H1 (cell line): ENCODE data around the gene KLF4. TPM values are rescaled to one million over a fixed set of nuclear protein-coding genes. Genes with fewer than 3 reads are reported as not detected.

Source experiments
- CTCF ChIA-PET: fragments of 300-600 bp; sonication (Branson Sonifier 250); formaldehyde crosslinking; loops from one replicate; lab custom pipeline; 2021; ENCODE audit not compliant: partially characterized antibody; lab: Charles Lee
- POLR2A ChIA-PET: fragments of 300-600 bp; sonication (Branson Sonifier 250); formaldehyde crosslinking; loops from one replicate; lab custom pipeline; 2021; ENCODE audit warnings: inconsistent platforms; ENCODE audit not compliant: partially characterized antibody; lab: Charles Lee
- DNase-seq, 2 experiments: peaks; one replicate each; pipeline versions ENCODE4 v3.0.0 to v3.0.0-alpha.2; 2010 to 2022; ENCODE audit warnings: low spot score in 2 of 2, low read depth in 1 of 2, mixed read lengths in 1 of 2
- FAIRE-seq: peaks from 2 replicates; lab custom pipeline; 2011; peaks lifted over from hg19 to GRCh38; lab: Jason Lieb, UNC
- H2AFZ ChIP-seq: 2 replicates; pipeline ENCODE4 v1.8.1; 2012; ENCODE audit warnings: low read length, inconsistent platforms
- H2AK5ac ChIP-seq: 2 replicates; pipeline ENCODE4 v1.6.1; 2013; ENCODE audit warnings: low read depth, low read length
- H2BK120ac ChIP-seq: replicated peaks from 2 replicates; pipeline ENCODE3; 2013; ENCODE audit warnings: low read depth, low read length, inconsistent platforms
- H2BK12ac ChIP-seq: 2 replicates; pipeline ENCODE4 v1.6.1; 2013; ENCODE audit warnings: low read depth, low read length
- H2BK15ac ChIP-seq: 2 replicates; pipeline ENCODE4 v1.6.1; 2013; ENCODE audit warnings: low read length
- H2BK20ac ChIP-seq: 2 replicates; pipeline ENCODE4 v1.6.1; 2013; ENCODE audit warnings: low read length
- H2BK5ac ChIP-seq: 2 replicates; pipeline ENCODE4 v1.6.1; 2013; ENCODE audit warnings: low read depth, low read length
- H3K14ac ChIP-seq: 2 replicates; pipeline ENCODE4 v1.6.1; 2013; ENCODE audit warnings: inconsistent platforms; ENCODE audit not compliant: insufficient read length
- H3K18ac ChIP-seq: 2 replicates; pipeline ENCODE4 v1.6.1; 2013; ENCODE audit warnings: low read length; ENCODE audit errors: extremely low read depth
- H3K23ac ChIP-seq: 2 replicates; pipeline ENCODE4 v1.6.1; 2013; ENCODE audit warnings: inconsistent platforms; ENCODE audit not compliant: insufficient read length
- H3K23me2 ChIP-seq: 2 replicates; pipeline ENCODE4 v1.6.1; 2013; ENCODE audit warnings: low read depth, low read length
- H3K27ac ChIP-seq: 2 replicates; pipeline ENCODE4 v1.6.1; 2011; ENCODE audit warnings: low read depth, low read length, inconsistent platforms
- H3K27me3 ChIP-seq, 4 experiments: replicated peaks in 1 of 4; 1 replicate in 1 of 4; 2 replicates in 3 of 4; pipeline versions ENCODE4 v1.6.1 to v1.8.1; 2011 to 2013; ENCODE audit warnings: low read length in 3 of 4, mild to moderate bottlenecking in 3 of 4, inconsistent platforms in 2 of 4, mixed read lengths in 2 of 4, moderate library complexity in 1 of 4; ENCODE audit not compliant: control insufficient read depth in 3 of 4, insufficient read depth in 3 of 4; ENCODE audit errors: extremely low read depth in 1 of 4
- H3K36me3 ChIP-seq, 4 experiments: 2 replicates each; pipeline versions ENCODE4 v1.6.1 to v1.8.1; 2011 to 2013; ENCODE audit warnings: mild to moderate bottlenecking in 4 of 4, low read length in 3 of 4, moderate library complexity in 2 of 4, control low read depth in 1 of 4, inconsistent platforms in 1 of 4; ENCODE audit not compliant: insufficient read depth in 4 of 4, control insufficient read depth in 2 of 4
- H3K4ac ChIP-seq: replicated peaks from 2 replicates; pipeline ENCODE3; 2013; ENCODE audit warnings: low read length, low read depth, mixed read lengths, inconsistent platforms; ENCODE audit not compliant: insufficient read length
- H3K4me1 ChIP-seq, 4 experiments: replicated peaks in 1 of 4; 1 replicate in 1 of 4; 2 replicates in 3 of 4; pipeline versions ENCODE4 v1.6.1 to v1.8.1; 2011 to 2013; ENCODE audit warnings: low read length in 3 of 4, inconsistent platforms in 2 of 4, mixed read lengths in 1 of 4; ENCODE audit not compliant: insufficient read depth in 4 of 4, control insufficient read depth in 3 of 4
- H3K4me2 ChIP-seq, 2 experiments: 2 replicates each; pipeline versions ENCODE4 v1.6.1 to v1.8.1; 2011 to 2013; ENCODE audit warnings: low read depth in 2 of 2, low read length in 2 of 2, control low read depth in 1 of 2, inconsistent platforms in 1 of 2, mild to moderate bottlenecking in 1 of 2; ENCODE audit not compliant: insufficient read depth in 1 of 2
- H3K4me3 ChIP-seq, 4 experiments: fragments of 200-600, 300-600 bp in 1 of 4; sonication (generic), shearing (Covaris generic), sonication (Bioruptor Twin) in 1 of 4; 2 replicates each; pipeline versions ENCODE4 v1.5.1 to v1.8.1; 2011 to 2016; ENCODE audit warnings: low read length in 4 of 4, low read depth in 3 of 4, control low read depth in 2 of 4, inconsistent platforms in 2 of 4, mild to moderate bottlenecking in 2 of 4, mixed read lengths in 1 of 4, moderate library complexity in 1 of 4; ENCODE audit not compliant: insufficient read depth in 2 of 4; ENCODE audit errors: extremely low read depth in 1 of 4
- H3K56ac ChIP-seq: replicated peaks from 2 replicates; pipeline ENCODE3; 2013; ENCODE audit warnings: low read depth, mild to moderate bottlenecking, mixed read lengths, low read length, inconsistent platforms; ENCODE audit not compliant: insufficient read length
- H3K79me1 ChIP-seq: 2 replicates; pipeline ENCODE4 v1.6.1; 2013; ENCODE audit warnings: low read depth, low read length, control low read depth
- H3K79me2 ChIP-seq, 2 experiments: 2 replicates each; pipeline versions ENCODE4 v1.6.1 to v1.8.1; 2012 to 2013; ENCODE audit warnings: low read length in 2 of 2, mild to moderate bottlenecking in 2 of 2, inconsistent platforms in 1 of 2; ENCODE audit not compliant: insufficient read depth in 2 of 2, control insufficient read depth in 1 of 2
- H3K9ac ChIP-seq, 4 experiments: replicated peaks in 1 of 4; 1 replicate in 1 of 4; 2 replicates in 3 of 4; pipeline versions ENCODE4 v1.6.1 to v1.8.1; 2011 to 2013; ENCODE audit warnings: low read depth in 3 of 4, low read length in 3 of 4, control low read depth in 2 of 4, mild to moderate bottlenecking in 2 of 4, moderate library complexity in 2 of 4, inconsistent platforms in 1 of 4; ENCODE audit errors: extremely low read depth in 1 of 4
- H3K9me3 ChIP-seq, 2 experiments: 2 replicates each; pipeline versions ENCODE4 v1.6.1 to v1.8.1; 2012 to 2013; ENCODE audit warnings: mild to moderate bottlenecking in 2 of 2, moderate library complexity in 2 of 2, control low read depth in 1 of 2, inconsistent platforms in 1 of 2, low read depth in 1 of 2, low read length in 1 of 2, mixed read lengths in 1 of 2; ENCODE audit not compliant: insufficient read depth in 2 of 2
- H4K20me1 ChIP-seq, 2 experiments: replicated peaks in 1 of 2; 2 replicates each; pipeline versions ENCODE3 to v1.8.1; 2011 to 2013; ENCODE audit warnings: inconsistent platforms in 2 of 2, low read length in 2 of 2, mild to moderate bottlenecking in 1 of 2; ENCODE audit not compliant: insufficient read depth in 2 of 2, control insufficient read depth in 1 of 2
- H4K5ac ChIP-seq: 2 replicates; pipeline ENCODE4 v1.6.1; 2013; ENCODE audit warnings: low read length, low read depth, mixed read lengths, inconsistent platforms; ENCODE audit not compliant: insufficient read length
- H4K8ac ChIP-seq: 2 replicates; pipeline ENCODE4 v1.8.0; 2013; ENCODE audit warnings: mild to moderate bottlenecking, moderate library complexity, low read length, inconsistent platforms; ENCODE audit not compliant: insufficient read depth; ENCODE audit errors: extremely low read depth
- H4K91ac ChIP-seq: replicated peaks from 2 replicates; pipeline ENCODE3; 2013; ENCODE audit warnings: low read length, mixed read lengths, inconsistent platforms; ENCODE audit not compliant: insufficient read length
- SIN3A ChIP-seq, 2 experiments: IDR thresholded peaks in 1 of 2; conservative IDR thresholded peaks in 1 of 2; 2 replicates each; pipeline ENCODE4 v1.6.1; 2011 to 2012; ENCODE audit warnings: low read length in 2 of 2, improper control_type of control experiment in 1 of 2, low read depth in 1 of 2, mild to moderate bottlenecking in 1 of 2
- TAF7 ChIP-seq: optimal IDR thresholded peaks from 2 replicates; pipeline ENCODE3; 2011; ENCODE audit warnings: low read depth, mild to moderate bottlenecking, inconsistent platforms, low read length, moderate library complexity, borderline replicate concordance
- WGBS, 2 experiments: shearing (Covaris generic) in 1 of 2; methylation state at CpG; one replicate each; pipeline versions ENCODE4 v1.1.6 to v1.1.7; 2013 to 2015; ENCODE audit warnings: low lambda C conversion rate in 2 of 2, mixed read lengths in 2 of 2, inconsistent platforms in 1 of 2, low coverage in 1 of 2, missing lambda C conversion rate in 1 of 2; ENCODE audit not compliant: insufficient replicate concordance in 2 of 2, insufficient coverage in 1 of 2, insufficient read length in 1 of 2; ENCODE audit errors: extremely low coverage in 1 of 2, missing lambda C conversion rate in 1 of 2; 5-methylcytosine and 5-hydroxymethylcytosine counted together
- polyA plus RNA-seq, 7 experiments: library from polyadenylated mRNA; depleted of rRNA in 3 of 7; stranded (reverse) in 5 of 7; unstranded in 2 of 7; fragments of >200 nt in 5 of 7; fragments of 200-250 nt in 2 of 7; gene quantifications; 1 replicate in 5 of 7; 2 replicates in 1 of 7; 4 replicates in 1 of 7; pipeline versions ENCODE4 v1.2.1 to v1.2.3, GENCODE V29; 2011 to 2013; ENCODE audit warnings: missing spikeins in 2 of 7, mixed read lengths in 2 of 7
- total RNA-seq: library from RNA; stranded (reverse); fragmentation: NEBNext Ultra II Directional; extraction: Animal tissue kit (Norgen Biotek cat#: 25700); gene quantifications from 2 replicates; pipeline ENCODE4 v1.2.1, GENCODE V29; 2021

The KLF4 gene
- total and polyA plus RNA-seq, 2 of the 8 experiments (the other 6 are each of a cell fraction or from before 2014, with no cell fraction given): 0.77 to 2.8 TPM

DNA sequence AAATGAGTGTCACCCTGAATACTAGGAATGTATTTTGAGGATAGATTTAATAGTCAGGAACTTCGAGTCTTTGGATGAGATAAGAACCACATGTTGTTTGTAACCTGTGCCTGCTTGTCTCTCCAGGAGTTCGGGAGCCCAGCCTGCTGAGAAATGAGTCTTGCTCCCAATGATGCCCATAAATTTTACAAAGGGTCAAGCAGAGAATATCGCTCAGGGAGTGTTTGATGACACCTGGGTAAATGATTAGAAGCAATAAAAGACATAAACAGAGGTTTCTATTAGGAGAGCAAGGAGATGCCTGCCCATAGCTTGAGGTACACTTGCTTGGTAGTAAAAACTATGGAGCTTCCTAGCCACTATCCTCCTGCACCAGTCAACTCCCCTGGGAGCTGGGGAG, 46.9 kb upstream of the KLF4 start:
- H2BK15ac ChIP-seq: no peak overlapping the region; the same call in 1 of the 2 replicates
- no peaks in the 10 kb centered on the region for H3K79me2 ChIP-seq
- H3K4me2 ChIP-seq: no peak overlapping the region
- no peak overlapping the region for H2BK20ac ChIP-seq
- H2AK5ac ChIP-seq: no peak overlapping the region
- peak overlapping the region; percentile 31; the same call in 1 of the 2 replicates for H2AFZ ChIP-seq
- DNase-seq (no peak), FAIRE-seq (no peak)
- no peak overlapping the region for H2BK12ac ChIP-seq
- no peak overlapping the region for H3K27ac ChIP-seq
- H4K91ac ChIP-seq: no peak overlapping the region
- no peaks in the 10 kb centered on the region for H3K9me3 ChIP-seq
- H4K5ac ChIP-seq: no peak overlapping the region
- H3K56ac ChIP-seq: no peak overlapping the region
- no peak overlapping the region for H3K9ac ChIP-seq
- H2BK120ac ChIP-seq: no peak overlapping the region
- H3K27me3 ChIP-seq: no peaks in the 10 kb centered on the region
- no peak overlapping the region for H4K8ac ChIP-seq
- H2BK5ac ChIP-seq: no peak overlapping the region
- H3K79me1 ChIP-seq: no peaks in the 10 kb centered on the region
- no peak overlapping the region for H3K4me3 ChIP-seq
- POLR2A ChIA-PET: no interaction called here
- CTCF ChIA-PET: no interaction called here
- H3K4ac ChIP-seq: no peak overlapping the region
- WGBS, 2 experiments: 83% methylated on average over 3 of the region's 3 CpGs; no CpG with 5 or more reads in 1 of the 2 experiments
- no peak overlapping the region for H3K14ac ChIP-seq
- H3K4me1 ChIP-seq: peaks cover 0 to 12% (median 9%) of the 10 kb centered on the region in 4 experiments; a peak in 5 of 7 replicates
- no peak for TF ChIP-seq SIN3A (conservative IDR thresholded peaks at IDR 0.05 in 1 of 2, IDR thresholded peaks at IDR 0.05 in 1 of 2; ENCODE audit: low read depth in 1 of 2, low read length in 2 of 2)
- TF ChIP-seq TAF7: no peak
- no peak overlapping the region for H3K18ac ChIP-seq
- no peaks in the 10 kb centered on the region for H3K23me2 ChIP-seq
- H3K23ac ChIP-seq: no peak overlapping the region
- no peaks in the 10 kb centered on the region for H4K20me1 ChIP-seq
- H3K36me3 ChIP-seq: no peaks in the 10 kb centered on the region
